Activated CD8-positive, alpha-beta memory T cell treated with anti-CD3 and anti-CD28 coated beads, Interleukin-2, amount 10 ng/mL, durations not matched to agents 7 days and 5 days (primary cell): ENCODE data around the gene MYO5C. TPM values are rescaled to one million over a fixed set of nuclear protein-coding genes. Genes with fewer than 3 reads are reported as not detected.

ENCODE experiments used
- ATAC-seq: fragments of 150-1000 bp; cut with Tn5 transposase; one replicate; pipeline ENCODE4 v1.10.0; 2021; ENCODE audit warnings: moderate library complexity
- CTCF ChIA-PET: fragments of 350-600 bp; sonication (Branson Sonifier 250); formaldehyde crosslinking; loops from one replicate; lab custom pipeline; 2021; ENCODE audit warnings: antibody characterized with exemption; lab: Charles Lee
- DNase-seq: peaks from one replicate; pipeline ENCODE4 v3.0.0-alpha.2; 2020
- H3K27ac Mint-ChIP-seq: one replicate; pipeline ENCODE4 v1.8.0; 2021; ENCODE audit warnings: mild to moderate bottlenecking, mixed read lengths
- H3K27me3 Mint-ChIP-seq: one replicate; pipeline ENCODE4 v1.8.0; 2021; ENCODE audit warnings: mixed read lengths
- H3K36me3 Mint-ChIP-seq: one replicate; pipeline ENCODE4 v1.8.0; 2021; ENCODE audit warnings: mild to moderate bottlenecking, mixed read lengths
- H3K4me1 Mint-ChIP-seq: one replicate; pipeline ENCODE4 v1.8.0; 2021; ENCODE audit warnings: mixed read lengths
- H3K4me3 Mint-ChIP-seq: one replicate; pipeline ENCODE4 v1.8.0; 2021; ENCODE audit warnings: mild to moderate bottlenecking, moderate library complexity, mixed read lengths
- H3K9me3 Mint-ChIP-seq: one replicate; pipeline ENCODE4 v1.8.0; 2022; ENCODE audit warnings: low read depth, mixed read lengths
- total RNA-seq, 2 experiments: library from RNA; stranded (reverse); gene quantifications; one replicate each; pipeline ENCODE4 v1.2.3, GENCODE V29; 2021

MYO5C gene
- total RNA-seq, 2 experiments from 2014 or later = 0.94 to 1.3 TPM

DNA sequence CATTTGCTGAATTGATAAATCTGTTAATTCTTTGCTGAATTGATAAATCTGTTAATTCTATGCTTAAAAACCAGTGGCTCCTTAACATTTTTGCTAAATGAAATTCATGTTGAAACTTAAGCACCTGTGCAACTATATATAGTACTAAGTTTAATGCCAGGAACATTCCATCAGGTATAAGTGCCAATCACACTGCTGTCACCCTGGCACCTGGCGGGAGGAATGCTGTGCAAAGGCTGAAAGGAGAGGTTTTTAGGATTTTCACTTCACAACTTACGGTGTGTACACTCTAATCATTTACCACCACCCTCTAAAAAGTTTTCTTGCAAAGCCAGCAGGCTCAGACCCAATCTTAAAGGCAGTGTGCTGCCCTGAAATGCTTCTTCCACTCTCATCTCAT lies 33.5 kb upstream of the MYO5C start:
- H3K27ac Mint-ChIP-seq = no peak overlapping the region
- H3K9me3 Mint-ChIP-seq = no peaks in the 10 kb centered on the region
- peaks cover 23% of the 10 kb centered on the region for H3K36me3 Mint-ChIP-seq
- CTCF ChIA-PET = interaction anchor here (0.9 to 2.8 kb wide), 5 partner anchors 68 to 407 kb away, joined by 3 to 21 read pairs (median 6); no protein-coding TSS in a partner anchor
- ATAC-seq = no peak
- no peaks in the 10 kb centered on the region for H3K27me3 Mint-ChIP-seq
- DNase-seq = no peak
- no peak overlapping the region for H3K4me3 Mint-ChIP-seq
- peaks cover 31% of the 10 kb centered on the region for H3K4me1 Mint-ChIP-seq

- no peak overlapping the region for H3K27ac Mint-ChIP-seq
- CTCF ChIA-PET = interaction anchor here (0.9 to 2.8 kb wide), 7 partner anchors 8 to 407 kb away, joined by 3 to 21 read pairs (median 3); no protein-coding TSS in a partner anchor
- no peak overlapping the region for H3K4me3 Mint-ChIP-seq
- peaks cover 24% of the 10 kb centered on the region for H3K36me3 Mint-ChIP-seq
- no peaks in the 10 kb centered on the region for H3K9me3 Mint-ChIP-seq
- H3K4me1 Mint-ChIP-seq = peaks cover 31% of the 10 kb centered on the region
- ATAC-seq (no peak), DNase-seq (no peak)
- no peaks in the 10 kb centered on the region for H3K27me3 Mint-ChIP-seq
These were observed 33.1 kb upstream of the MYO5C start for GRCh38 chr15:52328680-52329079.

- Mint-ChIP-seq H3K9me3 (no peaks in the 10 kb centered on the region), H3K27ac (no peak overlapping the region), H3K36me3 (peaks cover 30% of the 10 kb centered on the region), H3K27me3 (no peaks in the 10 kb centered on the region), H3K4me1 (peaks cover 16% of the 10 kb centered on the region), H3K4me3 (no peak overlapping the region)
- DNase-seq (no peak), ATAC-seq (no peak)
- CTCF ChIA-PET = interaction anchor here (2.8 kb wide), 1 partner anchor 71 kb away, joined by 21 read pairs; no protein-coding TSS in a partner anchor
These were observed 31.2 kb upstream of the MYO5C start for GRCh38 chr15:52326756-52327155.

DNA sequence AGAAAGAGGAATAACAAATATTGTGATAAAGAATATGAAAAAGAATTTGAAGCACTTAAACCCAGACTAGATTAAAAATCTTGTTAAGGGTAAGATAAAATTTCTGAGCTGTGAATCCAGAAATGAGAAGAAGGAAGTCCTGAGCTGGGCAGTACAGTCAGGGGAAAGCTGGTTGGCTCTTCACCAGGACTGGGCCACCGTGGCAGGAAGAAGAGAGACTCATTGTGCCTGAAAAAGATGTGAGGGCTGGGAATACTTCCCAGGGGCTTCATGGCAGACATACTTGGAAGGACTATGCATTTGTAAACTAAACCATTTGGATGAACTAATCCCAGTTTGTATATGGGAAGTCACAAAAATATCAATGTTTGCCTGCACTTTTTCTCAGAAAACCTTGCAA lies 28.5 kb upstream of the MYO5C start:
- no peak for ATAC-seq
- H3K4me1 Mint-ChIP-seq = no peaks in the 10 kb centered on the region
- H3K36me3 Mint-ChIP-seq = peaks cover 32% of the 10 kb centered on the region
- no peaks in the 10 kb centered on the region for H3K9me3 Mint-ChIP-seq
- CTCF ChIA-PET = interaction anchor here (1.0 kb wide), 1 partner anchor 410 kb away, joined by 4 read pairs; no protein-coding TSS in a partner anchor
- H3K27ac Mint-ChIP-seq = no peak overlapping the region
- no peak overlapping the region for H3K4me3 Mint-ChIP-seq
- H3K27me3 Mint-ChIP-seq = no peaks in the 10 kb centered on the region
- DNase-seq = no peak

GRCh38 chr15:52318729-52319500 lies 23.3 kb upstream of the MYO5C start:
- DNase-seq (no peak), ATAC-seq (no peak)
- CTCF ChIA-PET = interaction anchor here (0.5 to 1.1 kb wide), 3 partner anchors 12 to 188 kb away, joined by 3 read pairs; no protein-coding TSS in a partner anchor
- H3K4me1 Mint-ChIP-seq = no peaks in the 10 kb centered on the region
- no peak overlapping the region for H3K27ac Mint-ChIP-seq
- no peak overlapping the region for H3K4me3 Mint-ChIP-seq
- no peaks in the 10 kb centered on the region for H3K27me3 Mint-ChIP-seq
- H3K9me3 Mint-ChIP-seq = no peaks in the 10 kb centered on the region
- H3K36me3 Mint-ChIP-seq = peaks cover 39% of the 10 kb centered on the region

GRCh38 chr15:52317688-52318087 lies 22.1 kb upstream of the MYO5C start:
- Mint-ChIP-seq H3K4me1 (no peaks in the 10 kb centered on the region), H3K27me3 (no peaks in the 10 kb centered on the region), H3K27ac (no peak overlapping the region), H3K36me3 (peaks cover 37% of the 10 kb centered on the region), H3K4me3 (no peak overlapping the region), H3K9me3 (no peaks in the 10 kb centered on the region)
- ATAC-seq (no peak), DNase-seq (no peak)
- CTCF ChIA-PET = interaction anchor here (0.8 to 1.4 kb wide), 3 partner anchors 14 to 418 kb away, joined by 3 read pairs; no protein-coding TSS in a partner anchor

DNA sequence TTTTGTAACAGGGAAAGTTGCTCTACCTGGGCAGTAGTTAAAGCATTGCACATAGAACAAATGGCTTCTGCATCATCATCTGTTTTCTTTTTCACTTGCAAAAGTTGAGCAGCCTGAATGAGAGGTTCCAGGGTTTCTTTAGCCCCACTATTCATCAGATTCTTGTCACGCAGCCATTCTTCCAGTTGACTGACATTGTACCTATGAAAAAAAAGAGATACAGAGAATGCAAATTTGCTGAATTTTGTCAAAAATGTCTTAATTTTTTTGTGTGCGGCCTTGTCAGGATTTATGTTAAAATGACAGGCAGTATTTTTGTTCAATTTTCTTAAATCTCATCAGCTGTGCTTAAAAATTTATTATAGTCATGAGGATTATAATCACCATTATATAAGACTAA lies 21.4 kb upstream of the MYO5C start:
- CTCF ChIA-PET = interaction anchor here (1.2 to 1.4 kb wide), 2 partner anchors 14 to 418 kb away, joined by 3 read pairs; no protein-coding TSS in a partner anchor
- H3K4me3 Mint-ChIP-seq = no peak overlapping the region
- H3K27ac Mint-ChIP-seq = no peak overlapping the region
- no peaks in the 10 kb centered on the region for H3K9me3 Mint-ChIP-seq
- DNase-seq (no peak), ATAC-seq (no peak)
- H3K4me1 Mint-ChIP-seq = no peaks in the 10 kb centered on the region
- peaks cover 37% of the 10 kb centered on the region for H3K36me3 Mint-ChIP-seq
- H3K27me3 Mint-ChIP-seq = no peaks in the 10 kb centered on the region

DNA sequence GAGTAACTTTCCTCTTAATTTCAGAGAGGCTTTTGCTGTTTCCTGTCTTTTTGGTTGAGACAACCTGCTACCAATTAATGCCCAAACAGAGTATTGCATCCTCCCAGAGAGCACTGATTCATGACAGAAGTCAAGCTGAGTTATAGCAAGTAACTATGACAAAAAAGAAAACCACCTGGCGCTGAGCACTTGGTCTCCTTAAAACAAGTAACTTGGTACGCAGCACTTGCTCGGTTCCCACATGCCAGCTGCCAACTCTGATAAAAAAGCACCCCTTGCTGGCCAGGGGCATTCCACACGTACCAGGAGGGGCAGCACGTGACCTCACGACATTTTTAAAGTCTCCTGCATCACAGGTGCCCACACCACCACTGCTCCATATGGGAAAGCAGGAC lies 13.5 kb upstream of the MYO5C start:
- Mint-ChIP-seq H3K36me3 (peaks cover 16% of the 10 kb centered on the region), H3K27me3 (no peaks in the 10 kb centered on the region), H3K4me1 (peaks cover 4% of the 10 kb centered on the region), H3K9me3 (no peaks in the 10 kb centered on the region), H3K27ac (no peak overlapping the region), H3K4me3 (no peak overlapping the region)
- CTCF ChIA-PET = interaction anchor here (1.2 kb wide), 1 partner anchor 67 kb away, joined by 3 read pairs; no protein-coding TSS in a partner anchor
- no peak for ATAC-seq
- no peak for DNase-seq

DNA sequence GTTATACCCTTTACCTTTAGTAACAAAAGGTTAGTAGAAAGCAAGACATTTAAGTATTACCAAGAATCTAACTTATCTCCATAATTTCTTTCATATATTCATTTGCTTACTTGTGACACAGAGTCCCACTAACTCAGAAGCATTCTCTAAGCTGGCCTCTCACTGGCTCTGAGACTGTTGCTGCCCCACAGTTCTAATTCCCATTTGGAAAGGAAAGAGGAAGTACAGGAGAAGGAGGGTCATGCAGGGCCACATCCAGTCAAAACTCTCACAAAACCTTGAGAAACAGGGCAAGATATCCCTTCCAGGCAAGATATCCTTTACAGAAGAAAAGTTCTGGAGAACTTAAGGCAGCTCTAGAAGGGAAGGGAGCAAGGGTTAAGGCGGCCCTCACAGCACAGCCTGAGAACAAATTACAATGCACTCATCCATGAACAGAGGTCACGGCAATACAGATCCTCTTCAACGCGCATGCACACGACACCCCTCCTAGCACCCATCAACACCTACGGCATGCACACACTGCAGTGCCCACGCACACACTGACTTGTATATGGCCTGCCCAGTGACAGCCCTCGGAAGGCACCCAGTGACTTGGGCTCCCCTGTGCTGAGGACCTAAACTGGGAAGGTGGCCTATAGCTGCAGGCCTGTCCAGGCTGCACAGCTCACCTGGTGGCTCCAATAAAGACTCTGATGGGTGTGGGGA lies 13.0 kb upstream of the MYO5C start:
- CTCF ChIA-PET = interaction anchor here (1.2 kb wide), 1 partner anchor 67 kb away, joined by 3 read pairs; no protein-coding TSS in a partner anchor
- ATAC-seq (no peak), DNase-seq (no peak)
- H3K27me3 Mint-ChIP-seq = no peaks in the 10 kb centered on the region
- no peaks in the 10 kb centered on the region for H3K9me3 Mint-ChIP-seq
- peaks cover 13% of the 10 kb centered on the region for H3K36me3 Mint-ChIP-seq
- no peak overlapping the region for H3K4me3 Mint-ChIP-seq
- no peak overlapping the region for H3K27ac Mint-ChIP-seq
- peaks cover 10% of the 10 kb centered on the region for H3K4me1 Mint-ChIP-seq

DNA sequence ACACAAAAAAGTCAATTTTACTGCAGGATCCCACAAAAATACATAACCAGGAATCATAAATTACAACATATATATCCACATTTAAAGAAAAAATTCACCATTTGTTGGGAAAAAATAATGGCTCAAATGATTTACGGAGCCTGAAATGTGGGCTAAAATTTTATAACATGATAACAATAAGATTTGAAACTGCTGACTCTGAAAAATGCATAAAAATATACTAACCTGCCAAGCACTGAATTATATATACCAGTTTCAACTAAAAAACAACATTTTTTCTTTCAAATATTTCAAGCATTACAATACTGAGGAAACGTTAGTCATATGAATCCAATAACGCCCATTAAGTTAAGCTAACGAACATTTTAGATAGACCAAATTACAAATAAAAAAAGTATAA lies 12.2 kb upstream of the MYO5C start:
- ATAC-seq = no peak
- CTCF ChIA-PET = no interaction called here
- no peak overlapping the region for H3K27ac Mint-ChIP-seq
- no peak for DNase-seq
- H3K27me3 Mint-ChIP-seq = no peaks in the 10 kb centered on the region
- H3K4me3 Mint-ChIP-seq = no peak overlapping the region
- peaks cover 10% of the 10 kb centered on the region for H3K36me3 Mint-ChIP-seq
- H3K9me3 Mint-ChIP-seq = no peaks in the 10 kb centered on the region
- H3K4me1 Mint-ChIP-seq = peaks cover 17% of the 10 kb centered on the region

GRCh38 chr15:52306270-52306669 lies 10.7 kb upstream of the MYO5C start:
- no peaks in the 10 kb centered on the region for H3K9me3 Mint-ChIP-seq
- DNase-seq (no peak), ATAC-seq (no peak)

DNA sequence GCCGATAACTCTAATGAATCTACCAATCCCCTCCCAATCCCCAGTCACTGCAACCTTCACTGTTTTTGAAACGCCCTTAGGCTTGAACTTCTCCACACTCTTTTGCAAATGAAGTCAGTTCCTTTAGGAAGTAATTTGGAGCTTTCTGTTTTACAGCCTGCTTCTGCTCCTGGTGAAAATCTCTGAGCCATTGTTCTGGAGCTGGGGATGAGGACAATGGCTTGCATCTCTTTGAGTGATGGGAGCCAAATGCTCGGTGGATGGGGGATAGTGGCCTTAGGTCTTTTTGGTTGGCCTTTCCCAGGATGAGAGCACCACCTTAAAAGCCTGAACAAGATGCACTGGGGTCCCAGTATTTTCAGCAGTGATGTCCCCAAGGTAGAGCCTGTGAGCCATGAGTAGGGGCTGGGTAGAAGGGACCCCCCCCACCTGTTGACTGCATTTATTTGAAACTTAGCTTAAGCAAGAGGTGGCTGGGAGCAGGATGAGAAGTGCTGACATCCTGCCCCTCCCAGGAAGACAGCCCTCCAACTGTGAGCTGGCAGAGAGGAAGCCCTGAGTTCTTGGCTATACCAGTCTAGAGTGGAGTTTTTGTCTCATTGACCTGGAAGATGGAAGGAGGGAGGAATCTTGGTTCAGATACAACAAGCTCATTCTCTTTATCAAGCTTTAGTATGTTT lies 7.6 kb upstream of the MYO5C start:
- DNase-seq = no peak
- peak overlapping the region; percentile 32 for H3K27ac Mint-ChIP-seq

More at GRCh38 chr15:52306270-52306669, 10.7 kb upstream of the MYO5C start:
- CTCF ChIA-PET = no interaction called here
- peaks cover 20% of the 10 kb centered on the region for H3K4me1 Mint-ChIP-seq
- H3K27me3 Mint-ChIP-seq = no peaks in the 10 kb centered on the region
- no peak overlapping the region for H3K27ac Mint-ChIP-seq
- H3K36me3 Mint-ChIP-seq = peaks cover 10% of the 10 kb centered on the region
- no peak overlapping the region for H3K4me3 Mint-ChIP-seq

More for the DNA sequence above, 7.6 kb upstream of the MYO5C start:
- peaks cover 16% of the 10 kb centered on the region for H3K4me1 Mint-ChIP-seq
- ATAC-seq = no peak
- peaks cover 8% of the 10 kb centered on the region for H3K36me3 Mint-ChIP-seq
- no peak overlapping the region for H3K4me3 Mint-ChIP-seq
- peaks cover 6% of the 10 kb centered on the region for H3K27me3 Mint-ChIP-seq
- CTCF ChIA-PET = interaction anchor here (0.6 to 1.3 kb wide), 3 partner anchors 41 to 49 kb away, joined by 3 to 4 read pairs (median 3); no protein-coding TSS in a partner anchor
- H3K9me3 Mint-ChIP-seq = no peaks in the 10 kb centered on the region
